Lower leg skin (tissue), 3 donors: ENCODE results near the gene PDLIM5.

Experiments
- CTCF ChIP-seq, 3 donors: fragments of 450-650 bp; IDR thresholded peaks; one replicate each; pipeline ENCODE4 v1.5.1; 2016; ENCODE audit warnings: antibody characterized with exemption in 3 of 3, mild to moderate bottlenecking in 3 of 3, moderate library complexity in 2 of 3
- POLR2A ChIP-seq, 2 donors: fragments of 450-650 bp; IDR thresholded peaks; one replicate each; pipeline ENCODE4 v1.6.1; 2016 to 2017; ENCODE audit warnings: antibody characterized with exemption in 2 of 2, mild to moderate bottlenecking in 1 of 2, moderate library complexity in 1 of 2

- no peak for TF ChIP-seq CTCF (IDR thresholded peaks at IDR 0.05)
- no peak for TF ChIP-seq POLR2A (IDR thresholded peaks at IDR 0.05)
These were observed 98.6 kb downstream of the PDLIM5 start for GRCh38 chr4:94550352-94550751.
